ENCODE results near the gene CSDE1.
A peak's percentile ranks its signal among the peaks of the same experiment; 100 is the strongest.
"Not testable (repeated sequence)": the region's sequence is repeated elsewhere in the genome, so short reads cannot be mapped to it uniquely, and the experiment has no call there.

The CSDE1 gene

DNA sequence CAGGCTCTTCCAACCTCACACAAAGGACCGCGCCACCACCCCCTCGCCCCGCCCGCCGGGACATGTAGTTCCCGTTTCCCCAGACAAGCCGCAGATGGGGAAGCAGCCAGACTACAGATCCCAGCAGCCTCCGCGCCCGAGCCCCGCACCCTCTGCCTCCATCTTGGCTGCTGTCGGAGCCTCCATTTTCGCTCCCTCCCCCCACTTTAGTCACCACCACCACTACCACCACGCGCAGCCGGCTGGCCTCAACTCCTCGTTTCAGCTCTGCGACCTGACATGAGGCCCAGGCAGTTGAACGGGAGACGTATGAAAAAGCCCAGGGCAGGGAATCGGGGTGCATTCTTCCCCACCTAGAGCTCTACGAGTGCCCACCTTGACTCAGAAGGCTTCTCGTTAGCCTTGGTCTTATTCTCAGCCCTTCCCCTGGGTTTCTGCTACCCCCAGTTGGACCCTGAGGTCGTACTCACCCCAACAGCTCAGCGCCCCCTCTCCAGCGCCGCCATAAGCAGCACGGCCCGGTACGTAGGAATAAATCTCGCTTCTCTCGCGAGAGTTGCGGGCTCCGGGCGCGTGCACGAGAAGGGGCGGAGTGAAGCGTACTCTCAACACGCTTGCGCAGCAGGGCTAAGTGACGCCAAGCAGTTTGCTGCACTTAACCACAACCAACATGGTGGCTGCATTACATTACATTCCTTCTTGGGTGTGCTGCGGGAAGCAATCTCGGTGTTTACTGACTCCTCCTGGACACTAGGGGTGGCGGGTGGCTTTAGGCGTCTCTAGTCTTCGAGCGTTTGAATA is at the start of gene CSDE1:
TSS of gene CSDE1 (minus strand) at position 530 of the 801 bp plus-strand sequence. CDS start 18,094 bp downstream, outside the sequence.
- peak; percentile 93 to 99 (median 97) for DNase-seq
- intact Hi-C loops (cut with DNase I): loop anchor here (2.0 kb wide), 1 partner anchor 177 kb away; the partner anchor contains the start of gene BCAS2

DNA sequence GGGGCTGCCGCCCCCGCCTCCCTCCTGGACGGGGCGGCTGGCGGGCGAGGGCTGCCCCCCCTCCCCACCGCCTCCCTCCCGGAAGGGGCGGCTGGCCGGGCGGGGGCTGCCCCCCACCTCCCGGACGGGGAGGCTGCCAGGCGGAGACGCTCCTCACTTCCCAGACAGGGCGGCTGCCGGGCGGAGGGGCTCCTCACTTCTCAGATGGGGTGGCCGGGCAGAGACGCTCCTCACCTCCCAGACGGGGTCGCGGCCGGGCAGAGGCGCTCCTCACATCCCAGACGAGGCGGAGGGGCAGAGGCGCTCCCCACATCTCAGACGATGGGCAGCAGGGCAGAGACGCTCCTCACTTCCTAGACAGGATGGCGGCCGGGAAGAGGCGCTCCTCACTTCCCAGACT is 46.7 kb upstream of the CSDE1 start:
- intact Hi-C loops (cut with DNase I); DNase-seq: not testable (repeated sequence)

DNA sequence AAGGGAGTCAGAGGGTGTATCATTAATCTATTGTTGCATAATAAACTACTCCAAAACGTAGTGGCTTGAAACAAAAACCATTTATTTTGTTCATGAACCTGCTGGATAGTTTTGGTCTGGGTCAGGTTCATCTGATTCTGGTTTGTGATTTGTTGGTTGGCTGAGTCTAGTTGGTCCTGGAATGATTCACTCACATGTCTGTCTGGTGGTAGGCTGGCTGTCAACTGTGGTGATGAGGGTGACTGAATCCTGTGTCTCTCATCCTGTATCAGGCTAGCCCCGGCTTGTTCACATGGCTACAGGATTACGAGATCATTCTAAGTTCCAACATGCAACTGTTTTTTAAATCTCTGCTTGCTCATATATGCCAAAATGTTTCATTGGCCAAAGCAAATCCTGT is 45.2 kb upstream of the CSDE1 start:
- intact Hi-C loops (cut with DNase I): no loop called here
- DNase-seq: no peak

DNA sequence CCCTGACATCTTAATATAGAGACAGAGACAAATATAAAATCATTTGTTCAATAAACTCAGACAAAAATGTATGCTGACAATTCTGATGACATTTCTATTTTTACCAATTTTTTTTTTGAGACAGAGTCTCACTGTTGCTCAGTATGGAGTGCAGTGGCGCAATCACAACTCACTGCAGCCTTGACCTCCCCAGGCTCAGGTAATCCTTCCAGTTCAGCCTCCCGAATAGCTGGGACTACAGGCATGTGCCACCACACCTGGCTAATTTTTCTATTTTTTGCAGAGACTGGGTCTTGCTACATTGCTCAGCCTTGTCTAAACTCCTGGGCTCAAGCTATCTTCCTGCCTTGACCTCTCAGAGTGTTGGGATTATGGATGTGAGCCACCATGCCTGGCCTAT is 36.3 kb upstream of the CSDE1 start:
- intact Hi-C loops (cut with DNase I): no loop called here

DNA sequence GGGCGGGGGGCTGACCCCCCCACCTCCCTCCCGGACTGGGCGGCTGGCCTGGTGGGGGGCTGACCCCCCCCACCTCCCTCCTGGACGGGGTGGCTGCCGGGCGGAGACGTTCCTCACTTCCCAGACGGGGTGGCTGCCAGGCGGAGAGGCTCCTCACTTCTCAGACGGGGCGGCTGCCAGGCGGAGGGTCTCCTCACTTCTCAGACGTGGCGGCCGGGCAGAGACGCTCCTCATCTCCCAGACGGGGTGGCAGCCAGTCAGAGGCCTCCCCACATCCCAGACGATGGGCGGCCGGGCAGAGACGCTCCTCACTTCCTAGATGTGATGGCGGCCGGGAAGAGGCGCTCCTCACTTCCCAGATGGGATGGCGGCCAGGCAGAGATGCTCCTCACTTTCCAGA is 32.8 kb upstream of the CSDE1 start:
- intact Hi-C loops (cut with DNase I); DNase-seq: not testable (repeated sequence)

More for the DNA sequence above, 36.3 kb upstream of the CSDE1 start:
- DNase-seq: no peak

DNA sequence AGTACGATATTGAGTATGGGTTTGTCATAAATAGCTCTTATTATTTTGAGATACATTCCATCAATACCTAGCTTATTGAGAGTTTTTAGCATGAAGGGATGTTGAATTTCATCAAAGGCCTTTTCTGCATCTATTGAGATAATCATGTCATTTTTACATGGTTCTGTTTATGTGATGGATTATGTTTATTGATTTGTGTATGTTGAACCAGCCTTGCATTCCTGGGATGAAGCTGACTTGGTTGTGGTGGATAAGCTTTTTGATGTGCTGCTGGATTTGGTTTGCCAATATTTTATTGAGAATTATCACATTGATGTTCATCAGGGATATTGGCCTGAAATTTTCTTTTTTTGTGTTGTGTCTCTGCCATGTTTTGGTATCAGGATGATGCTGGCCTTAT is 28.7 kb upstream of the CSDE1 start:
- intact Hi-C loops (cut with DNase I): loop anchor here (10.0 kb wide), 1 partner anchor 72 kb away; the partner anchor contains the start of gene NRAS
- DNase-seq: not testable (repeated sequence)

DNA sequence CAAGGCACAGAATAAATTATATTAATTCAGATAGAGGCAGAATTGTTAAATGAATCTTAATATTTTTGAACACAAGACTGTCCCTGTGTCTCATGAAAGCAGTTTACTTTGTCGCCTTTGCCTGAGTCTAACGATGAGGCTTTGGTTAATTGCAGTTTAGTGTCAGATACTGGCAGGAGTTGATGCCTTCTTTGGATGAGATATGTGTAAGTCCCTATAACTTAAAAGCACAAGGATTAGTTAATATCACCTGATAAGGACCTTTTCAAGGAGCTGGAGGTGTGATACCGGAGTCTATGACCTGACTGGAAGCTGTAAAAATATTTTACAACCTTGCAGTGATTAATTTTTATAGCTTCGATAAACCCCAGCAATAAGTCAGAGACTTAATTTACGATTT is 24.7 kb upstream of the CSDE1 start:
- intact Hi-C loops (cut with DNase I): loop anchor here (10.0 kb wide), 1 partner anchor 68 kb away; the partner anchor contains the start of gene NRAS
- no peak for DNase-seq

DNA sequence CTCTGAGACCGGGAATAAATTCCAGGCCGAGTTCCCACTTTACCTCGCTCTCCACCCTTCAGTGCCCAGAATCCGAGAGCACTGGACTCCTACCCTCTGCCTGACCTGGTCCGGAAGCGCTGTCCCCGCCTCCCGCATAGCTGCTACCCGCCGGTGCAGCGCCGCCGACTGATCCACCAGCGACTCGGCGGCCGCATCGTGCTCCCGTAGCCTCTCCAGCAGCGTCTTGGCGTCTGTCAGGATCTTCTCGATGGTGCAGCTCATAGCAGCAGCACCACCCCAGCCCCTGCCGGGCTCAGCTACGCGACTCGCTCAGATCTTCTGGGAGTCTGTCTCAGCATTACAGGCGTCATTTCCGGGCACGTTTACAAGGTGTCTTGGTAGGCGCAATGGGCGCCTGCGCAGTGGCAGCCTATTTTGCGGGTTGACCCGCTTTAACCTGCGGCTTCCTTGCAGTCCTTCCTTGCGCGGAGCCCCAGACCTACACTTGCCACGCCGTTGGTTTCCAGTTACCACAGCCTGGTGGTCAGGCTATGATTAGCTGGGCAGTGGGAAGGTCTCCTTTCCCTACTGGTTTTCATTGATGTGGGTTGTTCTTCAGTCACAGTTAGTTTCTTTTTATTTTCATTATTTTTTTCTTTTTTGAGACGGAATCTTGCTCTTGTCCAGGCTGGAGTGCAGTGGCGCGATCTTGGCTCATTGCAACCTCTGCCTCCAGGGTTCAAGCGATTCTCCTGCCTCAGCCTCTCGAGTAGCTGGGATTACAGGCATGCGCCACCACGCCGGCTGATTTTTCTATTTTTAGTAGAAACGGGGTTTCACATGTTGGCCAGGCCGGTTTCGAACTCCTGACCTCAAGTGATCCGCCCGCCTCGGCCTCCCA is 22.8 kb upstream of the CSDE1 start, which contains the start of gene SIKE1:
TSS of gene SIKE1 (minus strand) at position 342 of the 883 bp plus-strand sequence. CDS start at position 264, 78 bp downstream.
- intact Hi-C loops (cut with DNase I): loop anchor here (10.0 kb wide), 1 partner anchor 66 kb away; the partner anchor contains the start of gene NRAS
- peak; percentile 85 to 97 (median 94) for DNase-seq

DNA sequence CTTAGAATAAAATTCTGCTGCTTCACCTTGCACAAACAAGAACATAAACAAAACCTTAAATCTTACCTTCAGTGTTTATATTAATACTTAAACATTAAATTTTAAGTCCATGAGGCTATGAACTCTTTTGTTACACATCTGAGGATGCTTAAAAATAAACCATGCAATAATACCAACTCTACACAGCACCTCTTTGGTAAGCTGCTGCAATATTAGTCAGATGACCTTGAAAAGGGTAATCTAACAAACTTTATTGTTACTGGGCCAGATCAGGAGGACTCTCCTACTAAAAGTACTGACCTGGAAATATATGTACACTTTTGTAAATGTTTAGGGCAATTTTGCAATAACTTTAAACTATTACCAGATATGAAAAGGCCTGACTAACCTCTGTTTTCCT is 21.9 kb upstream of the CSDE1 start:
- intact Hi-C loops (cut with DNase I): loop anchor here (10.0 kb wide), 1 partner anchor 65 kb away; the partner anchor contains the start of gene NRAS
- no peak for DNase-seq

DNA sequence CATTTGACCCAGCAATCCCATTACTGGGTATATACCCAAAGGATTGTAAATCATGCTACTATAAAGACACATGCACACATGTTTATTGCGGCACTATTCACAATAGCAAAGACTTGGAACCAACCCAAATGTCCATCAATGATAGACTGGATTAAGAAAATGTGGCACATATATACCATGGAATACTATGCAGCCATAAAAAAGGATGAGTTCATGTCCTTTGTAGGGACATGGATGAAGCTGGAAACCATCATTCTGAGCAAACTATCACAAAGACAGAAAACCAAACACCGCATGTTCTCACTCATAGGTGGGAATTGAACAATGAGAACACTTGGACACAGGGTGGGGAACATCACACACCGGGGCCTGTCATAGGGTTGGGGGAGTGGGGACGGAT is 18.9 kb upstream of the CSDE1 start:
- DNase-seq; intact Hi-C loops (cut with DNase I): not testable (repeated sequence)

DNA sequence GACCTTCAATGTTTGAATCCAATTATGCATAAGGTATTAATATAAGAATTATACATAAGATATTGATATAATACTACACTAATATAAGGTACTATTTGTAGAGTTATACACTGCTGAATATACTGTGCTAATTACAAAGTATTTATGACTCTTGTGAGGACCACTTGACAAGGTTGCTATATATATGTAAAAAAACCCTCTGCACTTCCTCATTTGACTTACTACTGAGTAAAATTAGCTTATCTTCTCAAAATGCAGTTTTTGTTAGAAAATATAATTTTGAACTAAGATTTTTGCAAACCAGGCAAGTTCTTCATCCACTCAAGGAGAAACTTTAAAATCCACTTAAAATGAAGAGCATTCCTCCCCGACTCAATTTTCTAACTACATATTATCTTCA is 14.2 kb upstream of the CSDE1 start:
- intact Hi-C loops (cut with DNase I): no loop called here

DNA sequence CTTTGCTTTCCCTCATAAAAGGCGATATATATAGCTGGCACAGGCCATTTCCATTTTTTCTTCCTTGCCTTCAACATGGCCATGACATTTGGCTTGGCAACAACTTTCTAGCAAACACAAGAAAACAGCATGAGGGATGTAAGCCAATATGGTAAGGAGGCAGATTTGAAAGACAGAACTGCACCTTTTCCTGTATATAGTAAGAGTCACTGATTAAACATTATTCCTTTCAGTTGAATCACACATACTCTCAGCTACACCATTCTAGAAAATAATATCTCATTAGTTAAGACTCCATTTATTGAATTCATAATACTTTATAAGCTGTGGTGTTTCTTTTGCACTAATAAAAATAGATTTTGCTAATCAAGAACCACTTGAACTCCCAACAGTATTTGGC is 13.2 kb upstream of the CSDE1 start:
- intact Hi-C loops (cut with DNase I): no loop called here
- DNase-seq: no peak

More for the DNA sequence above, 14.2 kb upstream of the CSDE1 start:
- DNase-seq: no peak

DNA sequence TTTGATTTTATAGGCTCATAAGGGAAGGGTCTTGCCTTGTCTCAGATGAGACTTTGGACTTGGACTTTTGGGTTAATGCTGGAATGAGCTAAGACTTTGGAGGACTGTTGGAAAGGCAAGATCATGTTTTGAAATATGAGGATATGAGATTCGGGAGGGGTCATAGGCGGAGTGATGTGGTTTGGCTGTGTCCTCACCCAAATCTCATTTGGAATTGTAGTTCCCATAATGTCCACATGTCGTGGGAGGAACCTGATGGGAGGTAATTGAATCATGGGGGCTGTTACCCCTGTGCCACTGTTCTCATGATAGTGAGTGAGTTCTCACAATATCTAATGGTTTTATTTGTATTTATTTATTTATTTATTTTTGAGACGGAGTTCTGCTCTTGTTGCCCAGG is 6.9 kb upstream of the CSDE1 start:
- intact Hi-C loops (cut with DNase I): no loop called here
- no peak for DNase-seq

DNA sequence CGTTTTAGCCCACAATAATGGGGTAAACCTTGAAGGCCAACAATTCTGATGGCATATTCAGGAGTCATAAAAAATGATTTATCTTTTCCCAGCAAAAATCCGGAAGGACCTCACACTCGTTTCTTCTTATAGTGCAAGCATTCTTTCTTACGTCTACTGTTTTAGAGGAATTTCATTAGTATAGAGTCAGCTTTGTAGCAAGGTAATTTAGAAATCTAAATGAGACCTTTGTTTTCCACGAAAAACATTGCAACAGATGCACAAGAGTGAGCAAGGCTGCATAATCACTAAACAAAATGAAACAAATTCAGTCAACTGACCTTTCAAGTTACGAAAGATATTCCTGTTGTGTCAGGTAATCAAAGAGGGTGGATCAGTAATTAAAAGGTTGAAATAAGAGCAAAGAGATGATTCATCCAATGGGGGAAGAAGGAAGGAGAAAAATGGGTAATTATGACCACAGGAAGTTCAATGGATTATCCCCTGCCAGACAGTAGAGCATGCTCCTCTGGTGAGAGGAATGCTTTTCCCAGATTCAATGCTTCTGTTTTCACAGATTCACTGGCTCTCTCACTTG is 560 bp upstream of the CSDE1 start:
- DNase-seq: no peak
- intact Hi-C loops (cut with DNase I): loop anchor here (2.0 kb wide), 1 partner anchor 178 kb away; the partner anchor contains the start of gene BCAS2

DNA sequence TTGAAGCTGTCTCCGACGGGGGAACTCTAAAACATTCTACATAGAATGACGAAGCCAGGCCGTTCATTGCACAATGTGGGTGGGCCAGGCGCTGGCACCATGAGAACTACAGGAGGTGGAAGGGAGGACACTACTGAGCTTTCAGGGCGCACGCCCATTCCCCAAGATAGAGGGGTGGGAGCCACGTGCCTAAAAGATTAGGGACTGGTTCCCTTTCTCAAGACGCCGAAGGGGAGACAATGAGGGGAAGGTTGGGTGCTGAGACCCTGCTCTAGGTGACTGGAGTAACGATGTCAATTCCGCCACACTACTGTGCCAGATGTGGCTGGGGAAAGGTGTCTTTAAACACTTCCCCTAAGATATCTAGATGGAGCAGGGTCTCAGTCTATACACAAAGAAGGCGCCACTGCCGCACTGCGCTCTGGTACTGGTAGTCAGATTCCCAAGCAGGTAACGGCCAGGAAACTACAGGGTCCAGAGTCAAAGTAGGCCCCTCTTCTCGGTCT is 782 bp downstream of the CSDE1 start:
- peak in 9 of 42 donors; percentile 3 to 36 (median 14) for DNase-seq
- intact Hi-C loops (cut with DNase I): no loop called here

DNA sequence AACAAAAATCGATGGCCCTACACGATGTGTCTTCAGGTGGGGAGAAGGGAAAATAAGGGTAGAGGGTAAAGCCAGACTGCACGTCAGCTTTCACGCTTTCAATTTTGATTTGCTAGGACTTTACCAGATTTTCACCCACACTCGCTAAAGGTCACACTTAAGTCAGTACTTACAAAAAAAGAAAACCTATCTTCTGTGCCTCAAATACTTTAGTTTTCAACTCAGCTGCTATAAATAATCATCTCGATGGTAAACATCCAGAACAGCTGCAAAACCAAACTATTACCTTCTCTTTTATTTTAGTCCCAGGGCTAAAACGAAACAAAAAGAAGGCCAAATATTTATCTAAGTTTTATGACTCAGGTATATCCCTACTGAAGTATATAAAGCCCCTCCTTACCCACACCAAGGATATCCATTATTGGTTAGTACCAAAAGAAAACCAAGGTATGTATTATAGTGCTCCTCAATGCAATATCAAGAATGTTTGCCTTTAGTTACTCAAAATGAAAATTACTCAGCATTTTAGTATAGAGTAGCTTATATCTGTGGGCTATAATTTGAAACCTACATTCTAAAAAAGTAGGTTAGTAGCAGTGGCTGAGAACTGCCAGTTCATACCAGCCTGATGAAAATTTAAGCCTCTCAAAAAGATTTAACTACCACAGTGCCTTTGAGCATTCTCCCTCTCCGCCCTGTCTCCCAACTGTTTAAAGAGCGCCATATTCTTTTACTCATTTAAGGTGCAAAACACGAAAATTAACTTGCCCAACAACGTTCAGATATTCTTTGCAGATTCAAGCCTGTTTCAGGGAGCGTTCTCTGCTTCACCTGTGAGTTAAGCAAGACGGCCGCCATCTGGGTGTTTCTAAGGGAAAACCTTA is 1.5 kb downstream of the CSDE1 start:
- intact Hi-C loops (cut with DNase I): no loop called here
- DNase-seq: no peak

DNA sequence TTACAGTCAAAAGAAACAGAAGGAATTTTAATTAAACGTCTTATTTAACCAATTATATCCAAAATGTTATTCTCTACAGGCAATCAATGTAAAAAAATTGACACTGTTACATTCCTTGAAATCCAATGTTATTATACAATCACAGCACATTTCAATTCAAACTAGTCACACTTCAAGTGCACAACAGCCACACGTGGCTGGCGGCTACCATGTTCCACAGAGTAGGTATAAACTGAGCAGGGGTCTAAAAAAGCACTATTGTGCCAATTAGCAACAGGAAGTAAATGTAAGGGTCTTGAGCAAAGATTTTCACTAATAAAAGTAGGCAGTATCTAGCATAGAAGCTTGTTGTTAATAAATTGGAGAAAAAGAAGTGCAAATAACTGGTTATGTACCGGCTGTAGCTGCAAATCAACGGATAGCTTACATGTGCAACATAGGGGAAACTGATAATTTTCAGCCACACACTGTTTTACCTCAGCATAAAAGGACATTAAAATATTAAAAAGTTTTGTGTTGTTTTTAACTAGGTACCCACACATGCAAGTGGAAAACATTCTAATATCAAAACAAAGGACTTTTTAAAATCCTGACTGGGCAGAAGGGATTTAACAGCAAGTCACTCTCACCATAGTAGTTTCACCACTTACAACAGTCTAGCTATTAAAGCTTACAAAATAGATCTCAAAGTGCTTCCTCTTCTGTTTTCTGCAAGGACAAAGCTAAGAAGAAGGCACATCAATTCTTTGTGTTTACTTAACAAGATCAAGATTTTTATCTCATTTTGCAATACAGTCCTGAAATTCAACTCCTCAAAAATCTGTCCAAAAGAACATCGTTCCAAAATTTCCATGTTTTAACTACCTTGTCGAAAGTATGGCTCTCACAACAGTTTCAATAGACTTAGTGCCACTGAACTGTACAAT is 2.5 kb downstream of the CSDE1 start:
- intact Hi-C loops (cut with DNase I): no loop called here
- DNase-seq: no peak
